NCI-H1048 (cell line): ENCODE data around the gene SPATA20.

Source experiments
- DNase-seq: peaks from one replicate; lab custom pipeline; 2025; lab: John Stamatoyannopoulos, UW

The SPATA20 gene

GRCh38 chr17:50547035-50547735, at the start of gene SPATA20:
Gene SPATA20, plus strand, starts transcription at chr17:50547174. Its CDS starts 35 bp downstream, at chr17:50547209.
- peak; percentile 81 for DNase-seq

DNA sequence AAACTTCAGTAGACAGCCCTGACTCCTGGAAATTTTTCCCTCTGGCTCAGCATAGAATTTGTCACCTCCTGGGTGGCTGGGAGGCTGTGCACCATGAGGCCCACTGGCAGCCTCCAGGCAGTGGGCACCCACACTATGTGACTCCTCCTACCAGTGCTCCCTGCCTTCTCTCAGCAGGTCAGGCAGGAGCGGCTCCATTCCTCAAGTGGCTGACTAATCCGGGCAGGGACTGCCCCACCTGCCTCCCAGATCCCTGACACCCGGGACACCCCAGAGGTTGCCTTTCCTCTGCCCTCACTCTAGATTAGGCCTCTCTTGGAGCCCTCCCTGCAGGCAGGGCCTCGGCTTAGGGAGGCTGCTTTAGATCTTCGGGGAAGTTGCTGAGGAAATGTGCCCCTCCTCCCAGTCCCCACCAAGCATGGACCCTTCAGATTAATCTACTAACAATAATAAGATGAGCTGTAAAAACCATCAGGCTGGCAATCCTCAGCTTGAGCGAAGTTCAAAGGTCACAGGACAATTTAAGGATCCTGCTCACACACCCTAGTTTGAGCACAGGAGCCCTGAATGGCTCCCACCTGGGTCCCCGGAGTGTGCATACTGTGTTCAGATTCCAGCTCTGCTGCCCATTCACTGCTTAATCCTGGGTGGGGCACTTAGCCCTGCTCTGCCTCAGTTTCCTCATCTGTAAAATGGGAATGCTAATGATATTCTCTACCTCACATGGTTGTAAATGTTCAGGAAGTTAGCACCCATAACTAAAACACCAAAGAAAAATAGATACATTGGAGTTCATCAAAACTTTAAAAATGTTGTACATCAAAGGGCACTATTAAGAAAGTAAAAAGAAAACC, 48.7 kb upstream of the SPATA20 start:
- DNase-seq: no peak

GRCh38 chr17:50499270-50499669, 47.7 kb upstream of the SPATA20 start:
- no peak for DNase-seq

GRCh38 chr17:50499721-50500120, 47.3 kb upstream of the SPATA20 start:
- no peak for DNase-seq

- DNase-seq: no peak
Observed at GRCh38 chr17:50501054-50501453, 45.9 kb upstream of the SPATA20 start.

- DNase-seq: no peak
Observed at GRCh38 chr17:50502301-50502990, 44.5 kb upstream of the SPATA20 start.

DNA sequence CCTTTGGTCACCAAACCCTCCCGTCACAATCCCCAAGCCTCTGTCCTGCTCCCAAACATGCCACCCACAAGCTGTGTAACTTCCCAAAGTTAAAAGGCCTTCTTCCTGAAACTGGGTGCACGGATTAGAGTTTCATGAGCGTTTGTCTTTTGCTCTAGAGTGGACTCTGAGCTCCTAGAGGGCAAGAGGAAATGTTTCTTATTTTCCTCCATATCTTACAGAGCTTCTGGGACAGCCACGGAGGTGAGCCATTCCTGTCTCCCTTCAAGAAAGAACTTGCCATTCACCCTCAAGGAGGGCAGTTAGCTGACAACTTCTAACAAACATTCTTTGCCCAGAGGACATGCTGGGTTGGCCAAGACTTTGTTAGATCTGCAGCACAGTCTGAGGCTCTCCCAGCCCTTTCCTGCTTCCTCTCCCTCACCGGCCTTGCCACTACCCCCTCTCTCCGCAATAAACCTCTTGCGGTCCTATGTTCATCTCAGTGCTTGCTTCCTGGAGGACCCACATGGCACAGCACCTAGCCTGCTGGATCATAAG, 41.3 kb upstream of the SPATA20 start:
- no peak for DNase-seq

DNA sequence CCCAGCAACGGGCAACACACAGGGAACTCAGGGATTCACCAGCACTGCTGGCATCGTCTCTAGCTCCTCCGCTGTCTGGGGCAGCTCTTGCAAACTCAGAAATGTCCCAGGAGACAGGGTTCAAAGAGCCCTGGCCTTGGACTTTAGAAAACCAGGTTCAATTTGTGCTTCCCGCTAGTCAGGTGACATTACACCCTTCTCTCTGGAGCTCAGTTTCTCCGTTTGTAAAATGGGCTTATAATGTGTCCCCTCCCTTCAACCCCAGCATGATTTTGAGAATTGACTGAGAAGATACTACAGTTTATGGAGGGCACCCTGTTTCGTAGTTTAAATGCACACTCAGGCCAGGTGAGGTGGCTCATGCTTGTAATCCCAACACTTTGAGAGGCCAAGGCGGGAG, 40.7 kb upstream of the SPATA20 start:
- no peak for DNase-seq

- no peak for DNase-seq
Observed at GRCh38 chr17:50507871-50508572, 39.0 kb upstream of the SPATA20 start, which contains the start of gene MYCBPAP. Gene MYCBPAP, plus strand, starts transcription at chr17:50508439. Its CDS starts 236 bp downstream, at chr17:50508675.

DNA sequence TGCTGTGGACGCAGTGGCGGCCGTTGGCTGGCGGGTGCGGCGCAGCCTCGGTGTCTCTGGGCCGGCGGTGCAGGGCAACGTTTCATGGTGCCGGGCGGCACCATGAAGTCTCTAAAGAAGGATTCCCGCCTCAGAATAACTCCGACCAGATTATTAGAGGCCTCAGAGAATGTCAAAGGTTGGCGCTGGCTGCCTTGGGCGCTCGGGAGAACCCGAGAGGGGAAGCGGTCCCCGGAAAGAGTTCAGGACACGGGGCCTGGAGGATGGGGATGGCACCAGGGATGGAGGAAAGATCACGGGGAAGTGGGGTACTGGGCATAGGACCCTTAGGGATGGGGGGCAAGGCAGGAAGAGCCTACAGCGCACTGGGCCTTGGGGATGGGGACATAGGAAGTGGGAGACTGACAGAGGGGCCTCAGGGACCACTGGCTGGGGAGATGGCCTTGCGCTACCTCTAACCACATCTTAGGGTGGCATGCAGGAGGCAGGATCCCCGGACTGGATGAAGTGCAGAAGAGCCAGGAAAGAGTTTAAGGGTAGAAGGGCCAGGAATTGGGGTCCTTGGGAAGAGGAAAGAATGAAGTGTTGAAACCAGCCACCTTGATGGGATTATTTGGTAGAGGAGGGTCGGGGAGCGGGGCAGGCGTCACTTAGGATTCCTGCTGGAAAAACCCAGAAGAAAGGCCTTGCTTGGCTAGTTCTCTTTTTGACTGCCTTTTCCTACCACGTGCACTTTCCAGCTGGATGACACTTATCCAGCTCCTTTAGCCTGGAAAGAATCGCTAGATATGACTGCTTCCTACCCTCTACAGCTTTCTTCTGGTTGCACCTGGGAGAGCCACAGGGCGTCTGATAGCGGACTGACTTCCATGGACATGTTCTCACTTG, 38.2 kb upstream of the SPATA20 start:
- DNase-seq: no peak

- DNase-seq: no peak
Observed at GRCh38 chr17:50511058-50511457, 35.9 kb upstream of the SPATA20 start.

GRCh38 chr17:50513495-50513894, 33.5 kb upstream of the SPATA20 start:
- DNase-seq: no peak

GRCh38 chr17:50514388-50514787, 32.6 kb upstream of the SPATA20 start:
- no peak for DNase-seq

DNA sequence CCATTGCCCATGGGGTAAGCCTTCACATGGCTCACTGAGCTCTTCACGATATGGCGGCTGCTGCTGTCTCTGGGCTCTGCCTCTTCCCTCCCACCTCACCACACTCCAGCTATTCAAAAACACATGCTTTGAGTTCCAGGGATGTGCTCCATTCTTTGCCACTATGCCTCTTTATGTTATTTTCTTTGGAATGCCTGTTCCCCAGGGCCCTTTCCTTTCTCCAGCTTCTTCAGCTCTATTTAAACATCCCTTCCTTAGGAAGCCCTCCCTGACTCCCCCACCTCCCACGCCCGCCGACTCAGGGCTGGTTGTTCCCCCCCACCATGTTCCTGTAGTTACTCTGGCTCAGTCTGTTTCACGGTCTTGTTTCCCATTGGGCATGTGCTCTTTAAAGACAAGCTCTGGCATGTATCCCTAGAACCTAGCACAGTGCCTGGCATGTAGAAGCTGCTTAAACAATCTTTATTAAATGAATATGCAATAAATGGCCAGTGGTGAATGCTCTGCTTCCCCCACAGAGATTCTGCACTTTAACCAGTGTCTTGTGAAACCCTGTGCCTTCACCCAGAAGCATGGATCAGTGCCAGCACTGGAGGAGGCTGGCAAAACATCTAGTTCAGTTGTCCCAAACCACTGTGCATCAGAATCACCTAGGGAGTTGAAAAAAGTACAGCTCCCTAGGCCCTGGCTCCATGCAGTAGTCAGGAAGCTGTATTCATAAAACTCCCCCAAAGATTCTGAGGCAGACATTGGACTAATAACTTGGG, 31.9 kb upstream of the SPATA20 start:
- DNase-seq: no peak

GRCh38 chr17:50517011-50517410, 30.0 kb upstream of the SPATA20 start:
- DNase-seq: no peak

GRCh38 chr17:50517504-50518383, 29.2 kb upstream of the SPATA20 start:
- no peak for DNase-seq

DNA sequence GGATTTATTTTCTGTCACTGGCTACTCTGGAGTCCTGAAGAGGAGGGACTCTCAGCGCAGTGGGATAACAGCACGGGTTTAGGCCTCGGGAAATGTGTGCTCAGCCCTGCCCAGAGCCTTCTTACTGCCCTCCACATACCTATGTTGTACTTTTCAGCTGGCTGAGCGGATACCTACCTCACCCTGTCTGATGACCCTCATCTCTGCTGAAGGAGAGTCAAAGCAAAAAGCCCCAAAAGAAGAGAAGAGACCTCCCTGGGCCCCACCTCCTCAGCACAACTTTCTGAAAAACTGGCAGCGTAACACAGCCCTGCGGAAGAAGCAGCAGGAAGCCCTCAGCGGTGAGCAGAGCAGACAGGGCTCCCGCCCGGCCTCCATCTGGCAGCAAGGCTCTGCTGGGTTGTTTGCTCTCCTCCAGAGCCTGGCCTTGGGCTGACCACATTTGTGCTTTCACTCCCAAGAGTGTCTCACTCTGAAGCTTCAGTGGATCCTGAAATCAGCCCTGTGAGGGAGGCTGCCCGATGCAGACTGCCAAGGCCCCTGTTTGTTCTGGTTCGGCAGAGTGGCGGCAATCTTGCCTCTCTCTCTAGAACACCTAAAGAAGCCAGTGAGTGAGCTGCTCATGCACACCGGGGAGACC, 28.5 kb upstream of the SPATA20 start:
- DNase-seq: no peak

GRCh38 chr17:50519141-50519834, 27.7 kb upstream of the SPATA20 start:
- no peak for DNase-seq
